Cardiac muscle cell (in vitro differentiated cells and primary cell): ENCODE measurements around the gene DPYD. TPM values are rescaled to one million over a fixed set of nuclear protein-coding genes. Genes with fewer than 3 reads are reported as not detected.

Experiments
- DNase-seq, 2 donors: peaks; one replicate each; pipeline versions ENCODE4 v3.0.0 to v3.0.0-alpha.2; 2010 to 2017; ENCODE audit warnings: low read depth in 1 of 2, low spot score in 1 of 2
- H3K27ac ChIP-seq: fragments of 200-600 bp; sonication (generic); 2 replicates; pipeline ENCODE4 v1.5.1; 2016
- H3K27me3 ChIP-seq: fragments of 200-600 bp; sonication (generic); 2 replicates; pipeline ENCODE4 v1.6.0; 2016; ENCODE audit warnings: control low read depth
- H3K36me3 ChIP-seq: fragments of 200-600 bp; sonication (generic); 2 replicates; pipeline ENCODE4 v1.5.1; 2016; ENCODE audit warnings: control low read depth
- H3K4me1 ChIP-seq: fragments of 200-600 bp; sonication (generic); 2 replicates; pipeline ENCODE4 v1.8.1; 2017; ENCODE audit warnings: low read depth, mild to moderate bottlenecking, mixed run types
- H3K4me3 ChIP-seq: fragments of 200-600 bp; sonication (generic); 2 replicates; pipeline ENCODE4 v1.5.1; 2016; ENCODE audit warnings: mild to moderate bottlenecking
- H3K9me3 ChIP-seq: fragments of 200-600 bp; sonication (generic); 2 replicates; pipeline ENCODE4 v1.5.1; 2017; ENCODE audit warnings: low read depth, mild to moderate bottlenecking, control low read depth
- CTCF ChIP-seq: IDR thresholded peaks from 2 replicates; pipeline ENCODE4 v1.5.1; 2012; ENCODE audit warnings: low read depth, mild to moderate bottlenecking, low read length
- polyA plus RNA-seq: library from polyadenylated mRNA; unstranded; fragments of >200 nt; fragmentation: Nextera tagmentation; extraction: Ambion mirVana; gene quantifications from 2 replicates; pipeline ENCODE4 v1.2.1, GENCODE V29; 2016
- total RNA-seq: library from RNA; depleted of rRNA; stranded (reverse); fragments of >200 nt; gene quantifications from 2 replicates; pipeline ENCODE4 v1.2.3, GENCODE V29; 2016

DPYD gene
- total and polyA plus RNA-seq, 2 experiments from 2014 or later = 0.66 to 2.0 TPM

DNA sequence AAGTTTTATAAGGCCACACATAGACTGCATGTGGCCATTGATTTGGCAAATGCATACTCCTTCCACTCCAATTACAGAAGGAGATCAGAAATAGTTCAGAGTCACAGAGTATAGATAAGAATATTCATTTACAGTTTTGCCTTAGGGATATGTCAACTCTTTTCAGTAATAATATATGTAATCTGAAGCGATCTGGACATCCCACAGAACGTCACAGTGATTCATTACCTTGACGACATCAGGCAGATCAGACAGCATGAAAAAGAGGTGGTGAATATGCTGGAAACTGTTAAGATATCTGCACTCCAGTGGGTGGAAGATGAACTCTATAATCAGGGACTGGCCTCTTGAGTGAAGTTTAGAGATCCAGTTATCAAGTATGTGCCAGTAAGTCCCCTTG, 240.4 kb downstream of the DPYD start:
- no peaks in the 10 kb centered on the region for H3K36me3 ChIP-seq
- TF ChIP-seq CTCF = no peak
- no peaks in the 10 kb centered on the region for H3K9me3 ChIP-seq
- H3K4me3 ChIP-seq = no peak overlapping the region
- no peaks in the 10 kb centered on the region for H3K27me3 ChIP-seq
- H3K27ac ChIP-seq = no peak overlapping the region
- DNase-seq = peak in 1 of 2 donors; percentile 4
- H3K4me1 ChIP-seq = peaks cover 12% of the 10 kb centered on the region

DNA sequence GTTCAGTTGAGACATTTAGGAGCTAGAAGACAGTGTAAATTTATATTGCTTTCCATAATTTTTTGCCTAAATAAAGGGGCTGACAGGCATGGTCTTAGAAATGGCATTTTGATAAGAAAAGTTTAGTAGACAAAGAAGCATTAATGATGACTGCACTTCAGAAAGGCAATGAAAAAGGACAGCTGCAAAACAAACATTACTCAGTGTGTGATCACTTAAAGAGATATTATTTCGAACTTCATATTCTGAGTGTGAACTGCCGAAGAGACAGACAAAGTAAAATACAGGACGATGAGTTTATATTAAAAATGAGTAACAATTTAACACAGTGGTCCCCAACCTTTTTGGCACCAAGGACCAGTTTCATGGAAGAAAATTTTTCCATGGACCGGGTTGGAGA, 243.1 kb downstream of the DPYD start:
- Histone ChIP-seq H3K4me3 (no peak overlapping the region), H3K4me1 (peaks cover 12% of the 10 kb centered on the region), H3K27ac (no peak overlapping the region), H3K36me3 (no peaks in the 10 kb centered on the region), H3K9me3 (no peaks in the 10 kb centered on the region), H3K27me3 (no peaks in the 10 kb centered on the region)
- DNase-seq = no peak
- no peak for TF ChIP-seq CTCF

- H3K27ac ChIP-seq = no peak overlapping the region
- H3K9me3 ChIP-seq = no peaks in the 10 kb centered on the region
- H3K36me3 ChIP-seq = no peaks in the 10 kb centered on the region
Measured at GRCh38 chr1:97674517-97674916, 246.3 kb downstream of the DPYD start.

GRCh38 chr1:97668945-97669344, 251.9 kb downstream of the DPYD start:
- Histone ChIP-seq H3K9me3 (no peaks in the 10 kb centered on the region), H3K36me3 (no peaks in the 10 kb centered on the region), H3K4me1 (no peaks in the 10 kb centered on the region), H3K27ac (no peak overlapping the region), H3K4me3 (no peak overlapping the region), H3K27me3 (no peaks in the 10 kb centered on the region)
- TF ChIP-seq CTCF = no peak
- peak in 1 of 2 donors; percentile 58 for DNase-seq

More at GRCh38 chr1:97674517-97674916, 246.3 kb downstream of the DPYD start:
- no peaks in the 10 kb centered on the region for H3K27me3 ChIP-seq
- DNase-seq = no peak
- no peak overlapping the region for H3K4me3 ChIP-seq
- H3K4me1 ChIP-seq = no peaks in the 10 kb centered on the region
- no peak for TF ChIP-seq CTCF

GRCh38 chr1:97660431-97661105, 260.3 kb downstream of the DPYD start:
- no peak for DNase-seq
- no peak for TF ChIP-seq CTCF
- H3K4me1 ChIP-seq = no peaks in the 10 kb centered on the region
- H3K4me3 ChIP-seq = no peak overlapping the region
- H3K27ac ChIP-seq = no peak overlapping the region
- H3K36me3 ChIP-seq = no peaks in the 10 kb centered on the region
- H3K9me3 ChIP-seq = no peaks in the 10 kb centered on the region
- H3K27me3 ChIP-seq = no peaks in the 10 kb centered on the region
